ENCODE results near the gene ZNF79.
"Not testable (repeated sequence)": the region's sequence is repeated elsewhere in the genome, so short reads cannot be mapped to it uniquely, and the experiment has no call there.

The ZNF79 gene

GRCh38 chr9:127458921-127459320 is 34.7 kb downstream of the ZNF79 start:
- FAIRE-seq: no peak

GRCh38 chr9:127463382-127463781 is 39.2 kb downstream of the ZNF79 start:
- no peak for FAIRE-seq

GRCh38 chr9:127463911-127464310 is 39.7 kb downstream of the ZNF79 start:
- no peak for FAIRE-seq

GRCh38 chr9:127466407-127466917 is 42.3 kb downstream of the ZNF79 start:
- FAIRE-seq: not testable (repeated sequence)

GRCh38 chr9:127467621-127468020 is 43.4 kb downstream of the ZNF79 start:
- no peak for FAIRE-seq

GRCh38 chr9:127470662-127471061 is 46.5 kb downstream of the ZNF79 start:
- no peak for FAIRE-seq

GRCh38 chr9:127473501-127473900 is 49.3 kb downstream of the ZNF79 start:
- FAIRE-seq: no peak

GRCh38 chr9:127473932-127474331 is 49.8 kb downstream of the ZNF79 start:
- no peak for FAIRE-seq

GRCh38 chr9:127474592-127474991 is 50.4 kb downstream of the ZNF79 start:
- FAIRE-seq: no peak

GRCh38 chr9:127479507-127480081 is 55.4 kb downstream of the ZNF79 start:
- no peak for FAIRE-seq

- FAIRE-seq: no peak
Measured at GRCh38 chr9:127482662-127483061, 58.5 kb downstream of the ZNF79 start.

GRCh38 chr9:127485995-127486394 is 61.8 kb downstream of the ZNF79 start:
- no peak for FAIRE-seq

GRCh38 chr9:127488946-127489345 is 64.8 kb downstream of the ZNF79 start:
- no peak for FAIRE-seq

- FAIRE-seq: no peak
Measured at GRCh38 chr9:127489471-127490115, 65.4 kb downstream of the ZNF79 start.

- FAIRE-seq: no peak
Measured at GRCh38 chr9:127490535-127491230, 66.5 kb downstream of the ZNF79 start.

GRCh38 chr9:127491516-127491915 is 67.3 kb downstream of the ZNF79 start:
- no peak for FAIRE-seq

GRCh38 chr9:127492616-127493015 is 68.4 kb downstream of the ZNF79 start:
- no peak for FAIRE-seq

GRCh38 chr9:127493592-127494303 is 69.6 kb downstream of the ZNF79 start:
- FAIRE-seq: no peak

GRCh38 chr9:127494304-127494702 is 70.1 kb downstream of the ZNF79 start:
- no peak for FAIRE-seq
